Activated CD4-positive, CD25-positive, alpha-beta regulatory T cell (primary cell): ENCODE data around the gene MSANTD1.
A peak's percentile ranks its signal among the peaks of the same experiment; 100 is the strongest.

ENCODE experiments used
- DNase-seq, 4 experiments: peaks; one replicate each; lab custom pipeline; 2025; lab: John Stamatoyannopoulos, UW

MSANTD1 gene

GRCh38 chr4:3248811-3249661 lies at the start of gene MSANTD1:
MSANTD1 (plus strand) TSS chr4:3249159; CDS start chr4:3249223, 64 bp downstream.
- DNase-seq = no peak

GRCh38 chr4:3199653-3200422 lies 49.1 kb upstream of the MSANTD1 start:
- DNase-seq = no peak

- no peak for DNase-seq
Observed at GRCh38 chr4:3200423-3201090, 48.4 kb upstream of the MSANTD1 start.

- DNase-seq = peak; percentile 9 to 81 (median 50)
Observed at GRCh38 chr4:3201718-3202702, 46.9 kb upstream of the MSANTD1 start.

- DNase-seq = peak in 1 of 4 experiments; percentile 16
Observed at GRCh38 chr4:3202836-3203820, 45.8 kb upstream of the MSANTD1 start.

GRCh38 chr4:3203971-3204431 lies 45.0 kb upstream of the MSANTD1 start:
- DNase-seq = no peak

GRCh38 chr4:3205995-3206394 lies 43.0 kb upstream of the MSANTD1 start:
- no peak for DNase-seq

- no peak for DNase-seq
Observed at GRCh38 chr4:3206439-3207100, 42.4 kb upstream of the MSANTD1 start.

GRCh38 chr4:3207531-3208037 lies 41.4 kb upstream of the MSANTD1 start:
- DNase-seq = no peak

GRCh38 chr4:3208826-3209225 lies 40.1 kb upstream of the MSANTD1 start:
- DNase-seq = no peak

- no peak for DNase-seq
Observed at GRCh38 chr4:3209551-3210325, 39.2 kb upstream of the MSANTD1 start.

GRCh38 chr4:3210467-3210866 lies 38.5 kb upstream of the MSANTD1 start:
- DNase-seq = no peak

- DNase-seq = no peak
Observed at GRCh38 chr4:3211866-3212265, 37.1 kb upstream of the MSANTD1 start.

GRCh38 chr4:3212391-3213105 lies 36.4 kb upstream of the MSANTD1 start:
- DNase-seq = no peak

- DNase-seq = no peak
Observed at GRCh38 chr4:3213106-3213425, 35.9 kb upstream of the MSANTD1 start.

GRCh38 chr4:3213661-3214250 lies 35.2 kb upstream of the MSANTD1 start:
- no peak for DNase-seq

- DNase-seq = no peak
Observed at GRCh38 chr4:3215256-3215655, 33.7 kb upstream of the MSANTD1 start.

GRCh38 chr4:3215733-3216132 lies 33.2 kb upstream of the MSANTD1 start:
- DNase-seq = no peak
